ENCODE data around the gene ZNF407.
A peak's percentile ranks its signal among the peaks of the same experiment; 100 is the strongest.

ZNF407 gene

DNA sequence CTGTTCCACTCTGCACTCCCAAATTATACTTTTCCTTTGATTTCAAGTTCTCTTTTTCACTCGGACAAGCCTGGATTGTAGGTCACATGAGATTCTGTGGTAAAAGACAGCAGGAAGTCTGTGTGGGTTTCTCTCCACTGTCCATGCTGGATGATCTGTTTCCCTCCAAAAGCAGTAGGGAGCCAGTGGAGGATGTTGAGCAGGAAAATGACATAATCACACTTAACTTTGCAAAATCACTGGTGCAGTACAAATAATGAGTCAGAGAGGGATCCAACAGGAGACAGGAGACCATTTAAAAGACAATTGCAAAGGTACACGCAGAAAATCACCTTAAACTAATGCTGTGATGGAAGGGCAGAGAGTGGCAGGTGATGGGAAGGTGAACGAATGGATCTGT, 301.3 kb downstream of the ZNF407 start:
- DNase-seq (ENCODE audit: low spot score) (no peak), ATAC-seq (ENCODE audit: low read depth) (peak; percentile 71)
- TF ChIP-seq, protein P1, sequence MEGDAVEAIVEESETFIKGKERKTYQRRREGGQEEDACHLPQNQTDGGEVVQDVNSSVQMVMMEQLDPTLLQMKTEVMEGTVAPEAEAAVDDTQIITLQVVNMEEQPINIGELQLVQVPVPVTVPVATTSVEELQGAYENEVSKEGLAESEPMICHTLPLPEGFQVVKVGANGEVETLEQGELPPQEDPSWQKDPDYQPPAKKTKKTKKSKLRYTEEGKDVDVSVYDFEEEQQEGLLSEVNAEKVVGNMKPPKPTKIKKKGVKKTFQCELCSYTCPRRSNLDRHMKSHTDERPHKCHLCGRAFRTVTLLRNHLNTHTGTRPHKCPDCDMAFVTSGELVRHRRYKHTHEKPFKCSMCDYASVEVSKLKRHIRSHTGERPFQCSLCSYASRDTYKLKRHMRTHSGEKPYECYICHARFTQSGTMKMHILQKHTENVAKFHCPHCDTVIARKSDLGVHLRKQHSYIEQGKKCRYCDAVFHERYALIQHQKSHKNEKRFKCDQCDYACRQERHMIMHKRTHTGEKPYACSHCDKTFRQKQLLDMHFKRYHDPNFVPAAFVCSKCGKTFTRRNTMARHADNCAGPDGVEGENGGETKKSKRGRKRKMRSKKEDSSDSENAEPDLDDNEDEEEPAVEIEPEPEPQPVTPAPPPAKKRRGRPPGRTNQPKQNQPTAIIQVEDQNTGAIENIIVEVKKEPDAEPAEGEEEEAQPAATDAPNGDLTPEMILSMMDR (IDR thresholded peaks at IDR 0.05; ENCODE audit: poor library complexity, severe bottlenecking) = no peak
- no peak overlapping the region for H3K4me3 ChIP-seq (ENCODE audit: severe bottlenecking)
- H3K36me3 ChIP-seq (ENCODE audit: low read depth) = no peaks in the 10 kb centered on the region
- H3K4me1 ChIP-seq (ENCODE audit: insufficient read depth, poor library complexity, severe bottlenecking) = peaks cover 22% of the 10 kb centered on the region
- H3K27me3 ChIP-seq (ENCODE audit: insufficient read depth, poor library complexity, severe bottlenecking) = no peaks in the 10 kb centered on the region
- no peaks in the 10 kb centered on the region for H3K9me3 ChIP-seq (ENCODE audit: severe bottlenecking)
- peak overlapping the region; percentile 30 for H3K27ac ChIP-seq (ENCODE audit: poor library complexity, severe bottlenecking)

GRCh38 chr18:74899554-74899953, 301.9 kb downstream of the ZNF407 start:
- TF ChIP-seq, protein P1 (IDR thresholded peaks at IDR 0.05; ENCODE audit: poor library complexity, severe bottlenecking) = no peak
- no peak for DNase-seq (ENCODE audit: low spot score)
- H3K4me1 ChIP-seq (ENCODE audit: insufficient read depth, poor library complexity, severe bottlenecking) = peaks cover 22% of the 10 kb centered on the region
- no peak overlapping the region for H3K27ac ChIP-seq (ENCODE audit: poor library complexity, severe bottlenecking)
- no peaks in the 10 kb centered on the region for H3K27me3 ChIP-seq (ENCODE audit: insufficient read depth, poor library complexity, severe bottlenecking)
- no peaks in the 10 kb centered on the region for H3K9me3 ChIP-seq (ENCODE audit: severe bottlenecking)
- no peak overlapping the region for H3K4me3 ChIP-seq (ENCODE audit: severe bottlenecking)
- no peaks in the 10 kb centered on the region for H3K36me3 ChIP-seq (ENCODE audit: low read depth)
- no peak for ATAC-seq (ENCODE audit: low read depth)

DNA sequence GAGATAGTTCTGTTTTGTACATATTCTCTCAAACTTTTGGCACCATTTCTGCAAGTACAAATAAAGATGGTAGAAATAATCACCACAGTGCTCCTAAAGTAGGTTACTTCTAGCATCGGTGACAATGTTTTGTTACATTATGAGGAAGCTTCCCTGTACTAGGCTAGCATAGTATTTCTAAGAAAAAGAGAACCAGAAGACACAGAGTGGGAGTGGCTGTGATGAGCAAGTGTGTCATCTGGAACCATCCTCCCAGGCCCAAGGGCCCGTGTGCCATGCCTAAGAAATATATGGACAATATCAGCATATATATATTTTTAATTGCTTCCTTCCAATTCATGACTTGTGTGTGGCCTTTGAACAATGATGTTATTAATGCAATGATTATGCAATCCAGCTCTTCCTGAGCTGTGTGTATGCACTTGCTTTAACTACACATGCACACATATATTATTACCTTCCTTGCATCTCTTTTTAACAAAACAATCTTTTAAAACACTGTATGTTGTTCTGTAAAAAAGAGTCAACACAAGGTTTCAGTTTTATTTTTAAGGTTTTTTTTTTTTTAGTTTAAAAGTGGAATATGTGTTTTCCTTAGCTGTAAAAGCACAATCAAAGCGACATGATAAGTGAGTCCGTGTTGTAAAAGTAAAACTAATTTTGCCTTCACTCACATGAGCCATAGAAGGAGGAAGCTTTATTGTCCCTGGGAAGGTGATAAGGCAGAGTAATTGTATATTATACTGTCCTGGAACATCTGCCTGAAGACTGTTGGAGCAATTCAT, 303.9 kb downstream of the ZNF407 start:
- no peak overlapping the region for H3K4me3 ChIP-seq (ENCODE audit: severe bottlenecking)
- no peaks in the 10 kb centered on the region; the same call in 1 of the 2 replicates for H3K36me3 ChIP-seq (ENCODE audit: low read depth)
- DNase-seq (ENCODE audit: low spot score) (no peak), ATAC-seq (ENCODE audit: low read depth) (no peak)
- H3K27me3 ChIP-seq (ENCODE audit: insufficient read depth, poor library complexity, severe bottlenecking) = no peaks in the 10 kb centered on the region
- no peak overlapping the region for H3K27ac ChIP-seq (ENCODE audit: poor library complexity, severe bottlenecking)
- peaks cover 23% of the 10 kb centered on the region for H3K4me1 ChIP-seq (ENCODE audit: insufficient read depth, poor library complexity, severe bottlenecking)
- no peaks in the 10 kb centered on the region for H3K9me3 ChIP-seq (ENCODE audit: severe bottlenecking)
- TF ChIP-seq, protein P1 (IDR thresholded peaks at IDR 0.05; ENCODE audit: poor library complexity, severe bottlenecking) = no peak

DNA sequence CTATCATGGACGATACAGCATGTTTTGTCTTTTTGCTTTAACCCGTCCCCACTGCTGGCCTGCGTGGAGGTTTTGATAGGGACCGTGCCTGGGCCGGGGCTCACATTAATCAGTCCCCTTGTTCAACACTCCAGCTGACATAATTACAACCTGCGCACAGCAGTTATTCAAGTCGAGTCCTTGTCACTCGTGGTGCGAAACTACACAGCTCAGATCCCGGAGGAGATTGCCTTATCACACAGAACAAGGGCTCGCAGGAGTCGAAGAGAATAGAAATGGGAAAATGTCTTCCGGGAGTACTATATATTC, 304.4 kb downstream of the ZNF407 start:
- DNase-seq (ENCODE audit: low spot score) (no peak), ATAC-seq (ENCODE audit: low read depth) (no peak)
- no peak overlapping the region for H3K4me3 ChIP-seq (ENCODE audit: severe bottlenecking)
- H3K4me1 ChIP-seq (ENCODE audit: insufficient read depth, poor library complexity, severe bottlenecking) = peaks cover 20% of the 10 kb centered on the region
- no peaks in the 10 kb centered on the region; the same call in 1 of the 2 replicates for H3K36me3 ChIP-seq (ENCODE audit: low read depth)
- TF ChIP-seq, protein P1 (IDR thresholded peaks at IDR 0.05; ENCODE audit: poor library complexity, severe bottlenecking) = no peak
- no peaks in the 10 kb centered on the region for H3K9me3 ChIP-seq (ENCODE audit: severe bottlenecking)
- H3K27me3 ChIP-seq (ENCODE audit: insufficient read depth, poor library complexity, severe bottlenecking) = no peaks in the 10 kb centered on the region
- H3K27ac ChIP-seq (ENCODE audit: poor library complexity, severe bottlenecking) = no peak overlapping the region

GRCh38 chr18:74905247-74905646, 307.6 kb downstream of the ZNF407 start:
- Histone ChIP-seq H3K36me3 (ENCODE audit: low read depth) (no peaks in the 10 kb centered on the region; the same call in 1 of the 2 replicates), H3K9me3 (ENCODE audit: severe bottlenecking) (no peaks in the 10 kb centered on the region), H3K4me1 (ENCODE audit: insufficient read depth, poor library complexity, severe bottlenecking) (peaks cover 6% of the 10 kb centered on the region), H3K27me3 (ENCODE audit: insufficient read depth, poor library complexity, severe bottlenecking) (no peaks in the 10 kb centered on the region), H3K4me3 (ENCODE audit: severe bottlenecking) (no peak overlapping the region), H3K27ac (ENCODE audit: poor library complexity, severe bottlenecking) (no peak overlapping the region)
- TF ChIP-seq, protein P1 (IDR thresholded peaks at IDR 0.05; ENCODE audit: poor library complexity, severe bottlenecking) = no peak
- DNase-seq (ENCODE audit: low spot score) (no peak), ATAC-seq (ENCODE audit: low read depth) (no peak)

Measured in RWPE2 (cell line).